Bronchial epithelial cell (primary cell): ENCODE data around the gene CHSY1. TPM values are rescaled to one million over a fixed set of nuclear protein-coding genes. Genes with fewer than 3 reads are reported as not detected.

Source experiments
- DNase-seq: peaks from one replicate; pipeline ENCODE4 v3.0.0-alpha.2; 2010; ENCODE audit warnings: low read depth
- FAIRE-seq: peaks from 2 replicates; lab custom pipeline; 2011; peaks lifted over from hg19 to GRCh38; lab: Jason Lieb, UNC
- H3K27me3 ChIP-seq: 2 replicates; pipeline ENCODE4 v1.5.1; 2011; ENCODE audit warnings: low read length; ENCODE audit not compliant: control insufficient read depth, insufficient read depth
- H3K36me3 ChIP-seq: 2 replicates; pipeline ENCODE4 v1.5.1; 2011; ENCODE audit warnings: low read length; ENCODE audit not compliant: control insufficient read depth, insufficient read depth
- H3K4me3 ChIP-seq: 2 replicates; pipeline ENCODE4 v1.5.1; 2011; ENCODE audit warnings: mild to moderate bottlenecking, low read depth, low read length, control low read depth
- total RNA-seq: library from RNA; depleted of rRNA; stranded (reverse); fragments of >200 nt; gene quantifications from 2 replicates; pipeline ENCODE4 v1.2.1, GENCODE V29; 2014
- TF ChIP-seq, protein P1 (sequence below): IDR thresholded peaks from 2 replicates; pipeline ENCODE4 v1.5.1; 2011; ENCODE audit warnings: mild to moderate bottlenecking, moderate library complexity, low read length, control low read depth, inconsistent platforms; ENCODE audit not compliant: insufficient read depth, severe bottlenecking

The CHSY1 gene
- total RNA-seq, 1 donor from 2014 or later, result 21.6 TPM

DNA sequence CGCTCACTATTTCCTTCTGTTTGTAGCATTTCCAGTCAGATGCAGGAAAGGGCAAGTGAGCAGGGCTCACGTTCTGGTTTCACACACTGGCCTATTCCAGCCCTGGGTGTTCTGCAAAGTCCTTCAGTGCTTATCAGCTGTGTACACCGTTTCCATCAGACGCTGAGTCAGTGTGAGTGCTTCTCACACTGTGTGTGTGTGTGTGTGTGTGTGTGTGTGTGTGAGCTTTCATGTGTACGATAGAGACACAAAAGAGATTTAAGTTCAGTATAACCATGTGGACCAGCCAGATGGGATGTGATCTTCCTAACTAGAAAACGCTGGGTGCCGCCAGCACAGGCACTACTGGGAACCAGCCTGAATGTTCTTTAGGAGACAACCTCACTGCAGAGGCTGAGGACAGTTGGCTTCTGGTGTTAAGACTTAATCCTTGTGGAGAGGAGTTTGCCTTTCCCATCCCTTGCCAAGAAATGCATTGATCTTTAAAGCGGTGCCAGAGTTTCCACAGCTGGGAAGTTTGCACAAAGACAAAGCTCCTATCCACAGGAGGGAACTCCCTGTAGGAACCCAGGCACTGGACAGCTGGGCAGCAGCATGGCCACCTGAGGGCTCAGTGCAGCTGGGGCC, 3.9 kb upstream of the CHSY1 start:
- Histone ChIP-seq H3K27me3 (no peaks in the 10 kb centered on the region), H3K4me3 (no peak overlapping the region), H3K36me3 (no peaks in the 10 kb centered on the region)
- TF ChIP-seq, protein P1, sequence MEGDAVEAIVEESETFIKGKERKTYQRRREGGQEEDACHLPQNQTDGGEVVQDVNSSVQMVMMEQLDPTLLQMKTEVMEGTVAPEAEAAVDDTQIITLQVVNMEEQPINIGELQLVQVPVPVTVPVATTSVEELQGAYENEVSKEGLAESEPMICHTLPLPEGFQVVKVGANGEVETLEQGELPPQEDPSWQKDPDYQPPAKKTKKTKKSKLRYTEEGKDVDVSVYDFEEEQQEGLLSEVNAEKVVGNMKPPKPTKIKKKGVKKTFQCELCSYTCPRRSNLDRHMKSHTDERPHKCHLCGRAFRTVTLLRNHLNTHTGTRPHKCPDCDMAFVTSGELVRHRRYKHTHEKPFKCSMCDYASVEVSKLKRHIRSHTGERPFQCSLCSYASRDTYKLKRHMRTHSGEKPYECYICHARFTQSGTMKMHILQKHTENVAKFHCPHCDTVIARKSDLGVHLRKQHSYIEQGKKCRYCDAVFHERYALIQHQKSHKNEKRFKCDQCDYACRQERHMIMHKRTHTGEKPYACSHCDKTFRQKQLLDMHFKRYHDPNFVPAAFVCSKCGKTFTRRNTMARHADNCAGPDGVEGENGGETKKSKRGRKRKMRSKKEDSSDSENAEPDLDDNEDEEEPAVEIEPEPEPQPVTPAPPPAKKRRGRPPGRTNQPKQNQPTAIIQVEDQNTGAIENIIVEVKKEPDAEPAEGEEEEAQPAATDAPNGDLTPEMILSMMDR, result no peak
- FAIRE-seq (no peak), DNase-seq (no peak)

DNA sequence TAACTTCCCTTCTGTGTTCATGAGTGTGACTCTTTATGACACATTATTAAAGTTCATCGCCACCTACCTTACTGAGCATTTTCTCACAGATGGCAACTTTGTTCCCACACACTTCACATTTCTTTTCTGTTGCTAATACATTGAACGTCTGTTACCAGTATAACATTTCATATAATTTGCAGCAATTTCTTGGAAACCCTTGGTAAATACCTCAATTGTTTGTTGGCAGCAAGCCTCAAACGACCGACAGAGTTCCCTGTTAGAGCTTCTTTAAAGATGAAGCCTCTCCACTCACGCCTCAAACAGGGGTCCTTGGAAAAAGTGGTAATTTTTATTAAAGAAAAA, 3.2 kb upstream of the CHSY1 start:
- no peak for FAIRE-seq
- DNase-seq, result no peak
- TF ChIP-seq, protein P1, result no peak
- no peaks in the 10 kb centered on the region for H3K36me3 ChIP-seq
- no peak overlapping the region for H3K4me3 ChIP-seq
- no peaks in the 10 kb centered on the region for H3K27me3 ChIP-seq

DNA sequence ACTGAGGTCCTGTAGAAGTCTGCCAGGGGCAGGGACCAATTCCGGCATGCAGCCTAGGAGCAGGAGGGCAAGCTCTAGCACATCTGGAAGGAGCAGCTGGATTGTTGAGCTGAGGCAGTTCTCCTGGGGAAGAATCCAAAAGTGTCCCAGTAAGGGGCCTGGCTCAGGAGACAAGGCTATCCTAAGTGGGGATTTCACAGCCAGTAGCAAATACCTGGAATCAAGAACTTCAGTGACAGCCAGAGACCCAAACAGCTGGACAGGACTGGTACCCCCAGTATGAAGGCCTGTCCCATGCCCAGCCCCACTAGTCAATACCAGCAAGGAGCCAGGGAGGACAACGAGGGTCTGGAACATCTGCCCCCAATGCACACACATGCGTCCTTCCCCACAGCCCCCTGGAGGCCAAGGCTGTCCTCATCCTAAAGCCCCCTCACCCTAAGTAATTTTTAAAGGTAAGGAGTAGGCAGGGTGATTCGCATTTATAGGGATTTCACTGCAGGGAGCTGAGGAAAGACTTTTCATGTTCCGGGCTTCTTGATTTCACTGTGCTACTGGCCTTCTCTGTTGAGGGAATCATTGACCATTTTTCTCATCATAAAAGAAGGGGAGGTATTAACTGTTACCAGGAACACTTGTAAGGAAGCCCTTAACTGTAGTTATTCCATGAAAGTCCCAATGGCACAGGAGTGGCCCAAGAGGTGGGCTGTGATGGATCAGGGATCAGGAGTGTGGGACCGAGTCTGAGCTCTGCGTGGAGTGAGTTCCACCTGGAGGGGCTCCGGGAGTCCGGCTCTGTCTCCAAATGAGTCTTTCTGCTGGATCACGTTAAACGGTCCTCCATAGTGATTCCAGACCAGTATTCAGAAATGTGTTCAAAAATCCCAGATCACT, 2.6 kb upstream of the CHSY1 start:
- H3K4me3 ChIP-seq, result no peak overlapping the region
- H3K27me3 ChIP-seq, result no peaks in the 10 kb centered on the region
- FAIRE-seq (no peak), DNase-seq (no peak)
- H3K36me3 ChIP-seq, result no peaks in the 10 kb centered on the region
- TF ChIP-seq, protein P1, result no peak

DNA sequence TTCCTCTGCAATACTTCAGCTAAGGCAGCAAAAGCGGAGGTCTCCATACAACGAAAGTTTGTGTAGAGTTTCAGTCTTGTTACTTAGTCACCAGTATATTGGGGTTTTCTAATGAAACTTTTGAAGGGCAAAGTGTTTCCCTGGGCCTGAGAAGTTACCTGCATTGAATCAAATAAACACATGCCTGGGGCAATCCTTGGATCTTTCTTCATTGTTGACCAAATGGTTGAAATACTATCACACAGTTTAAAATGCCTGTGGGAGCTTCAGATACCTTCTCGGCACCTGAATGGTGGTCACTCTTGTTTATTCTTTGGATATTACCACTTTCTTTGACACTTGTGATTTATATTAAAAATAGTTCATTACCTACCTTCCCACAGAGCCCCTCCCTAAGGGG, 988 bp upstream of the CHSY1 start:
- peak overlapping the region; percentile 61 for H3K4me3 ChIP-seq
- TF ChIP-seq, protein P1, result no peak
- DNase-seq, result no peak

DNA sequence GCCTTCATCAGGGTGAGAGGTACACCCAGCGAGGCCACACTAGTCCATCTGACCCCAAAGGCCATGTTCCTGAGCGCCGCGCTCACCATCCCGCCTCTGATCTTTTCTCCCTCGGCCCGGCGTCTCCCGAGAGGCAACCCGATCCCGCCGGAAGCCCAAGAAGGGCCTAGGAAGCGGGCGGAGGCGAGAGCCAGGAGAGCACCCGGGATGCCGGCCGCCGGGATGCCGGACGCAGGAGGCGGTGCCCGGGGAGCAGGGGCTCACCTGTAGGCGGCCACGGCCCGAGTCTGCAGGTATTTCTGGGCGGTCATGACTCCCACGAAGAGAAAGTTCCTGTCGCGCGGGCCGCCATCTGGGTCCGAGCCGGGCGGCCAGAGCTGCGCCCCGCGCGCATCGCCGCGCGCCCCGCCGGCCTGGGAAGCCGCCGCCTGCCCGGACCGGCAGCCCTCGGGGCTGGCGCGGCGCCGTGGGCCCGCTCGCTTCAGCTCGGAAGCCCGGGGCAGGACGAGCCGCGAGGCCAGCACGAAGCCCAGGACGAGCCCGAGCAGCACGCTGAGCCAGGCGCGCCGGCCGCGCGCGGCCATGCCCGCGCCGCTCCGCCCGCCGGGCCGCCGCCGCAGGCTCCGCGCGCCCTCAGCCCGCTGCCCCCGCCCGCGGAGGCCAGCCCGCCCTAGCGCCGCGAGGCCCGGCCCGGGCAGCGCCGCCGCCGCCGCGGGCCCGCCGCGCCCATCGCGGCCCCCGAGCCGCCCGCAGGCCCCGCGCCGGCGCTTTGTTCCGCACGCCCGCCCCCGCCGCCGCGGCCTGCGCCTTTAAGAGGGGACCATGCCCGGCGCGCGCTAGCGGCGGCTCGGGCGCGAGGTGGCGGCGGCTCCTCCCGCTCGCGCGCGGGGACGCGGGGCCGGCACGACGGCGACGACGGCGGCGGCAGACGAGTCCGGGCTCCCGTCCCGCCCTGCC, 697 bp downstream of the CHSY1 start:
- no peak for FAIRE-seq
- H3K36me3 ChIP-seq, result peaks cover 2% of the 10 kb centered on the region
- no peak for DNase-seq
- TF ChIP-seq, protein P1, result peak; percentile 5
- peak overlapping the region; percentile 61 for H3K4me3 ChIP-seq
- H3K27me3 ChIP-seq, result no peaks in the 10 kb centered on the region

More for the DNA sequence above, 988 bp upstream of the CHSY1 start:
- Histone ChIP-seq H3K27me3 (no peaks in the 10 kb centered on the region), H3K36me3 (peaks cover 2% of the 10 kb centered on the region)
- no peak for FAIRE-seq
